A549 treated with Mapracorat at 1 μM for 4 hours (cell line): Measurements from ENCODE around the gene ASCL2. TPM values are rescaled to one million over a fixed set of nuclear protein-coding genes. Genes with fewer than 3 reads are reported as not detected.

ENCODE experiments used
- total RNA-seq: library from RNA; stranded (reverse); fragments of 200-300 nt; extraction: Qiagen RNA extraction; gene quantifications from 5 replicates; pipeline ENCODE4 v1.2.3, GENCODE V29; 2022

Gene ASCL2, protein sequence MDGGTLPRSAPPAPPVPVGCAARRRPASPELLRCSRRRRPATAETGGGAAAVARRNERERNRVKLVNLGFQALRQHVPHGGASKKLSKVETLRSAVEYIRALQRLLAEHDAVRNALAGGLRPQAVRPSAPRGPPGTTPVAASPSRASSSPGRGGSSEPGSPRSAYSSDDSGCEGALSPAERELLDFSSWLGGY
- total RNA-seq: 0.09 TPM in 1 of 5 replicates, not detected in the others

DNA sequence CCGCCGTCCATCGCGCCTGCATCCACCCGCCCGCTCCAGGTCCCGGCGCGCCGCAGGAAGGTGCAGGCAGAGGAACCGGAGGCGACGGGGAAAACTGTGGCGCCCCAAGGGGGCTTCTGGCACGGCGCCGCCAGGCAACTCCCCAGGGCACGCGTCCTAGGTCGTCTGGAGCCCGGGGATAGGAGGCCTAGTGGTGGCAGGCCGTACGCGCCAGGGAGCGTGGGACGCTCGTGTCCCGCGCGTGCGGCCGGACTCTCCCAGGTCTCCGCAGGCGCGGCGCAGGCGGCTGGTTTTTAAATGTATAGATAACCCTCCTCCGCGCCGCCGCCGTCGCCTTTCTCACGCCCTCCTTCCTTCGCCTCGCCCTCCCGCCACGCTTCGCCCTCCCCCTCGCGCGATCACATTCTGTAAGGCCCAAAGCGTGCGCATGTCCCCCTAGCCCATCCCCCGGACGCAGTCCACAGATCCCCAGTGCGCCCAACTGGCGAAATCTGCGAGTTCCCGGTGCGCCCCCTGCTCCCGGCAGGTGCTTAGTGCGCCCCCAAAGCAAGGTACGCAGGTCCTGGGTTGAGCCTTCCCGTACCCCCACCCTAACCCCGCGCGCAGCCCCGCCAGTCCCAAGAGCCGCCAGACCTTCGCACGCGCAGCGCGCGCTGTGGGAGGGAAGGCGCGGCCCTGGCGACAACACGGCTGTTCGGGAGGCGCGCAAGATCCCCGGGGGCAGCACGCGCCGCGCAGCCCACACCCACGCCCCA is at the start of gene ASCL2:
Gene ASCL2, minus strand, starts transcription at position 267 of the 755 bp plus-strand sequence. Its CDS starts 256 bp downstream, at position 11.

GRCh38 chr11:2301631-2302305 is 31.4 kb upstream of the ASCL2 start, which contains the start of the genes C11orf21 and TSPAN32:
Gene C11orf21 (minus strand): TSS chr11:2301918. CDS start chr11:2301808, 110 bp downstream.
Gene TSPAN32 (plus strand): TSS chr11:2302013. CDS start chr11:2302150, 137 bp downstream.

Other genes starting within 250 kb of the ASCL2 start
- gene IGF2, start 131.2 kb downstream of the ASCL2 start, total RNA-seq: 2.0 to 2.5 TPM (median 2.3 TPM) in 5 replicates
- not detected in 5 replicates for gene INS, start 109.4 kb downstream of the ASCL2 start, total RNA-seq
- gene TH, start 98.8 kb downstream of the ASCL2 start, total RNA-seq: 0.11 to 0.35 TPM (median 0.22 TPM) in 3 of 5 replicates, not detected in the others
- not detected in 5 replicates for gene C11orf21, start 31.3 kb upstream of the ASCL2 start, total RNA-seq
- not detected in 5 replicates for gene TSPAN32, start 31.4 kb upstream of the ASCL2 start, total RNA-seq
- 301 to 411 TPM (median 383 TPM) in 5 replicates for gene CD81, start 106.7 kb upstream of the ASCL2 start, total RNA-seq
- 42.3 to 74.7 TPM (median 69.9 TPM) in 5 replicates for gene TSSC4, start 130.2 kb upstream of the ASCL2 start, total RNA-seq
- gene TRPM5, start 173.9 kb upstream of the ASCL2 start, total RNA-seq: not detected in 5 replicates
- 0.23 to 0.89 TPM (median 0.63 TPM) in 5 replicates for gene KCNQ1, start 174.4 kb upstream of the ASCL2 start, total RNA-seq